HepG2 (cell line): ENCODE data around the gene THRSP. TPM values are rescaled to one million over a fixed set of nuclear protein-coding genes. Genes with fewer than 3 reads are reported as not detected.

ENCODE experiments used
- GTF3A ChIP-seq: sonication (generic); formaldehyde crosslinking; conservative IDR thresholded peaks from 2 replicates; pipeline ENCODE4 v1.4.0; 2020; ENCODE audit warnings: mild to moderate bottlenecking, missing genetic modification reagents
- HMG20A ChIP-seq: IDR thresholded peaks from 2 replicates; pipeline ENCODE4 v1.6.1; 2016; ENCODE audit warnings: borderline replicate concordance
- LCORL ChIP-seq, 2 experiments: fragments of 450-650 bp in 1 of 2; sonication (generic) in 1 of 2; formaldehyde crosslinking in 1 of 2; IDR thresholded peaks; 2 replicates each; pipeline versions ENCODE4 v1.5.0 to v1.6.1; 2017 to 2020; ENCODE audit warnings: antibody characterized with exemption in 1 of 2, missing genetic modification reagents in 1 of 2
- MED1 ChIP-seq: sonication (generic); formaldehyde crosslinking; IDR thresholded peaks from 2 replicates; pipeline ENCODE4 v1.4.0; 2020; ENCODE audit warnings: missing genetic modification reagents
- NFATC3 ChIP-seq: sonication (generic); formaldehyde crosslinking; IDR thresholded peaks from 2 replicates; pipeline ENCODE4 v1.5.1; 2020; ENCODE audit warnings: mild to moderate bottlenecking, missing genetic modification reagents
- RARA ChIP-seq: IDR thresholded peaks from 2 replicates; pipeline ENCODE4 v1.6.1; 2016; ENCODE audit warnings: missing genetic modification reagents, missing compliant biosample characterization
- RORA ChIP-seq: sonication (generic); formaldehyde crosslinking; IDR thresholded peaks from 2 replicates; pipeline ENCODE4 v1.5.0; 2020; ENCODE audit warnings: mild to moderate bottlenecking, missing genetic modification reagents, moderate library complexity
- SALL1 ChIP-seq: sonication (generic); formaldehyde crosslinking; IDR thresholded peaks from 2 replicates; pipeline ENCODE4 v1.8.0; 2022; ENCODE audit warnings: mild to moderate bottlenecking, missing genetic modification reagents
- SALL2 ChIP-seq: sonication (generic); formaldehyde crosslinking; IDR thresholded peaks from 2 replicates; pipeline ENCODE4 v1.8.1; 2023; ENCODE audit warnings: mild to moderate bottlenecking, missing genetic modification reagents, inconsistent platforms
- TCF7 ChIP-seq: sonication (generic); IDR thresholded peaks from 2 replicates; pipeline ENCODE4 v1.6.1; 2016; ENCODE audit warnings: antibody characterized with exemption, low read depth
- ZFP36 ChIP-seq: fragments of 150-350 bp; IDR thresholded peaks from 2 replicates; pipeline ENCODE4 v1.6.1; 2018; ENCODE audit warnings: borderline replicate concordance, low read length, low read depth; ENCODE audit not compliant: partially characterized antibody
- ZFP62 ChIP-seq: sonication (generic); formaldehyde crosslinking; IDR thresholded peaks from 2 replicates; pipeline ENCODE4 v1.4.0; 2020; ENCODE audit warnings: missing genetic modification reagents
- ZMAT3 ChIP-seq: sonication (generic); formaldehyde crosslinking; conservative IDR thresholded peaks from 2 replicates; pipeline ENCODE4 v1.7.0; 2021; ENCODE audit warnings: missing genetic modification reagents
- ZNF331 ChIP-seq: sonication (generic); formaldehyde crosslinking; IDR thresholded peaks from 2 replicates; pipeline ENCODE4 v1.4.0; 2020; ENCODE audit warnings: missing genetic modification reagents
- ZNF484 ChIP-seq: sonication (generic); formaldehyde crosslinking; IDR thresholded peaks from 2 replicates; pipeline ENCODE4 v1.5.1; 2020; ENCODE audit warnings: mild to moderate bottlenecking, low read depth, missing genetic modification reagents, borderline replicate concordance
- ZNF501 ChIP-seq: sonication (generic); formaldehyde crosslinking; IDR thresholded peaks from 2 replicates; pipeline ENCODE4 v1.5.1; 2020; ENCODE audit warnings: mild to moderate bottlenecking, moderate library complexity, missing genetic modification reagents
- ZNF569 ChIP-seq: sonication (generic); formaldehyde crosslinking; IDR thresholded peaks from 2 replicates; pipeline ENCODE4 v1.5.0; 2020; ENCODE audit warnings: mild to moderate bottlenecking, missing genetic modification reagents, moderate library complexity, borderline replicate concordance
- ZNF614 ChIP-seq: IDR thresholded peaks from 2 replicates; pipeline ENCODE4 v1.6.1; 2018; ENCODE audit warnings: missing biosample characterization, missing genetic modification reagents, inconsistent platforms, borderline replicate concordance
- ZNF75D ChIP-seq: sonication (generic); formaldehyde crosslinking; IDR thresholded peaks from 2 replicates; pipeline ENCODE4 v1.8.1; 2023; ENCODE audit warnings: missing genetic modification reagents, mild to moderate bottlenecking, borderline replicate concordance
- ZNF878 ChIP-seq: sonication (generic); formaldehyde crosslinking; IDR thresholded peaks from 2 replicates; pipeline ENCODE4 v1.8.1; 2023; ENCODE audit warnings: mild to moderate bottlenecking, missing genetic modification reagents, moderate library complexity
- polyA plus RNA-seq, 8 experiments: library from polyadenylated mRNA; depleted of rRNA in 3 of 8; stranded (reverse) in 7 of 8; unstranded in 1 of 8; fragments of >200 nt; fragmentation: Illumina TruSeq in 4 of 8; extraction: Trizol in 4 of 8; gene quantifications; 2 replicates each; pipeline versions ENCODE4 v1.2.1 to v1.2.3, GENCODE V29; 2011 to 2016; ENCODE audit warnings: low read depth in 4 of 8, missing spikeins in 1 of 8, mixed read lengths in 1 of 8; ENCODE audit not compliant: insufficient read depth in 1 of 8
- total RNA-seq, 5 experiments: library from RNA; depleted of rRNA; stranded (reverse); fragments of >200 nt; fragmentation: Illumina TruSeq; extraction: Trizol; gene quantifications; 2 replicates each; pipeline ENCODE4 v1.2.3, GENCODE V29; 2016; ENCODE audit warnings: low read depth in 1 of 5
- TF ChIP-seq, protein P1 (sequence below): sonication (generic); formaldehyde crosslinking; IDR thresholded peaks from 2 replicates; pipeline ENCODE4 v1.8.0; 2022; ENCODE audit warnings: low read depth, missing genetic modification reagents
- TF ChIP-seq, protein P2 (sequence below): sonication (generic); formaldehyde crosslinking; IDR thresholded peaks from 2 replicates; pipeline ENCODE4 v1.4.0; 2020; ENCODE audit warnings: mild to moderate bottlenecking, low read depth, missing genetic modification reagents
- TF ChIP-seq, protein P3 (sequence below): sonication (generic); formaldehyde crosslinking; conservative IDR thresholded peaks from 2 replicates; pipeline ENCODE4 v1.4.0; 2020; ENCODE audit warnings: mild to moderate bottlenecking, missing genetic modification reagents, moderate library complexity
- TF ChIP-seq, protein P4 (sequence below): sonication (generic); IDR thresholded peaks from 2 replicates; pipeline ENCODE4 v1.6.1; 2016; ENCODE audit warnings: low read depth, borderline replicate concordance

Gene THRSP
- total and polyA plus RNA-seq, 2 of the 13 experiments (the other 11 are each of a cell fraction or from before 2014, with no cell fraction given): 0.13 to 0.58 TPM

- TF ChIP-seq ZNF614 (CRISPR knock-in tag) (peak; percentile 24; the same call in 1 of the 2 replicates), ZNF569 (CRISPR knock-in tag) (no peak), GTF3A (CRISPR knock-in tag) (no peak), RORA (no peak), ZFP62 (no peak), ZMAT3 (no peak), MED1 (CRISPR knock-in tag) (peak; percentile 47; the same call in 1 of the 2 replicates), ZNF331 (peak; percentile 16; the same call in 1 of the 2 replicates), NFATC3 (CRISPR knock-in tag) (no peak), LCORL (IDR thresholded peaks at IDR 0.05) (peak; percentile 38; the same call in 1 of the 2 replicates), LCORL (CRISPR knock-in tag; IDR thresholded peaks at IDR 0.05) (peak; percentile 78; the same call in 1 of the 2 replicates), ZNF75D (no peak), TCF7 (peak; percentile 12; the same call in 1 of the 2 replicates), ZNF878 (CRISPR knock-in tag) (no peak), SALL2 (0 out of 2 replicates have a peak, but pooled peaks have one; percentile 24), ZNF484 (CRISPR knock-in tag) (no peak), ZNF501 (CRISPR knock-in tag) (peak; percentile 45; the same call in 1 of the 2 replicates), RARA (CRISPR knock-in tag) (peak; percentile 58; the same call in 1 of the 2 replicates), SALL1 (CRISPR knock-in tag) (0 out of 2 replicates have a peak, but pooled peaks have one; percentile 1), HMG20A (CRISPR knock-in tag) (0 out of 2 replicates have a peak, but pooled peaks have one; percentile 37), ZFP36 (no peak)
- TF ChIP-seq, protein P1, sequence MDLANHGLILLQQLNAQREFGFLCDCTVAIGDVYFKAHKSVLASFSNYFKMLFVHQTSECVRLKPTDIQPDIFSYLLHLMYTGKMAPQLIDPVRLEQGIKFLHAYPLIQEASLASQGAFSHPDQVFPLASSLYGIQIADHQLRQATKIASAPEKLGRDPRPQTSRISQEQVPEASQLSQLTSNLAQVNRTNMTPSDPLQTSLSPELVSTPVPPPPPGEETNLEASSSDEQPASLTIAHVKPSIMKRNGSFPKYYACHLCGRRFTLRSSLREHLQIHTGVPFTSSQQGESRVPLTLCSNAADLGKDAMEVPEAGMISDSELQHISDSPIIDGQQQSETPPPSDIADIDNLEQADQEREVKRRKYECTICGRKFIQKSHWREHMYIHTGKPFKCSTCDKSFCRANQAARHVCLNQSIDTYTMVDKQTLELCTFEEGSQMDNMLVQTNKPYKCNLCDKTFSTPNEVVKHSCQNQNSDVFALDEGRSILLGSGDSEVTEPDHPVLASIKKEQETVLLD (CRISPR knock-in tag): no peak
- TF ChIP-seq, protein P2, sequence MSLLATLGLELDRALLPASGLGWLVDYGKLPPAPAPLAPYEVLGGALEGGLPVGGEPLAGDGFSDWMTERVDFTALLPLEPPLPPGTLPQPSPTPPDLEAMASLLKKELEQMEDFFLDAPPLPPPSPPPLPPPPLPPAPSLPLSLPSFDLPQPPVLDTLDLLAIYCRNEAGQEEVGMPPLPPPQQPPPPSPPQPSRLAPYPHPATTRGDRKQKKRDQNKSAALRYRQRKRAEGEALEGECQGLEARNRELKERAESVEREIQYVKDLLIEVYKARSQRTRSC (CRISPR knock-in tag): no peak
- TF ChIP-seq, protein P3, sequence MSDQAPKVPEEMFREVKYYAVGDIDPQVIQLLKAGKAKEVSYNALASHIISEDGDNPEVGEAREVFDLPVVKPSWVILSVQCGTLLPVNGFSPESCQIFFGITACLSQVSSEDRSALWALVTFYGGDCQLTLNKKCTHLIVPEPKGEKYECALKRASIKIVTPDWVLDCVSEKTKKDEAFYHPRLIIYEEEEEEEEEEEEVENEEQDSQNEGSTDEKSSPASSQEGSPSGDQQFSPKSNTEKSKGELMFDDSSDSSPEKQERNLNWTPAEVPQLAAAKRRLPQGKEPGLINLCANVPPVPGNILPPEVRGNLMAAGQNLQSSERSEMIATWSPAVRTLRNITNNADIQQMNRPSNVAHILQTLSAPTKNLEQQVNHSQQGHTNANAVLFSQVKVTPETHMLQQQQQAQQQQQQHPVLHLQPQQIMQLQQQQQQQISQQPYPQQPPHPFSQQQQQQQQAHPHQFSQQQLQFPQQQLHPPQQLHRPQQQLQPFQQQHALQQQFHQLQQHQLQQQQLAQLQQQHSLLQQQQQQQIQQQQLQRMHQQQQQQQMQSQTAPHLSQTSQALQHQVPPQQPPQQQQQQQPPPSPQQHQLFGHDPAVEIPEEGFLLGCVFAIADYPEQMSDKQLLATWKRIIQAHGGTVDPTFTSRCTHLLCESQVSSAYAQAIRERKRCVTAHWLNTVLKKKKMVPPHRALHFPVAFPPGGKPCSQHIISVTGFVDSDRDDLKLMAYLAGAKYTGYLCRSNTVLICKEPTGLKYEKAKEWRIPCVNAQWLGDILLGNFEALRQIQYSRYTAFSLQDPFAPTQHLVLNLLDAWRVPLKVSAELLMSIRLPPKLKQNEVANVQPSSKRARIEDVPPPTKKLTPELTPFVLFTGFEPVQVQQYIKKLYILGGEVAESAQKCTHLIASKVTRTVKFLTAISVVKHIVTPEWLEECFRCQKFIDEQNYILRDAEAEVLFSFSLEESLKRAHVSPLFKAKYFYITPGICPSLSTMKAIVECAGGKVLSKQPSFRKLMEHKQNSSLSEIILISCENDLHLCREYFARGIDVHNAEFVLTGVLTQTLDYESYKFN (CRISPR knock-in tag): peak; percentile 71
- TF ChIP-seq, protein P4, sequence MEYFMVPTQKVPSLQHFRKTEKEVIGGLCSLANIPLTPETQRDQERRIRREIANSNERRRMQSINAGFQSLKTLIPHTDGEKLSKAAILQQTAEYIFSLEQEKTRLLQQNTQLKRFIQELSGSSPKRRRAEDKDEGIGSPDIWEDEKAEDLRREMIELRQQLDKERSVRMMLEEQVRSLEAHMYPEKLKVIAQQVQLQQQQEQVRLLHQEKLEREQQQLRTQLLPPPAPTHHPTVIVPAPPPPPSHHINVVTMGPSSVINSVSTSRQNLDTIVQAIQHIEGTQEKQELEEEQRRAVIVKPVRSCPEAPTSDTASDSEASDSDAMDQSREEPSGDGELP: peak; percentile 39; the same call in 1 of the 2 replicates
These were observed 24.9 kb upstream of the THRSP start (continued) for GRCh38 chr11:78038697-78039313.
